Retinal pigment epithelial cell (primary cell): Measurements from ENCODE around the gene TOLLIP.
A peak's percentile ranks its signal among the peaks of the same experiment; 100 is the strongest.

Experiments
- DNase-seq: peaks from one replicate; pipeline ENCODE4 v3.0.0-alpha.2; 2010; ENCODE audit warnings: low read depth
- H3K4me3 ChIP-seq: 2 replicates; pipeline ENCODE4 v1.5.1; 2011; ENCODE audit warnings: mild to moderate bottlenecking, low read length, control low read depth, moderate library complexity
- TF ChIP-seq, protein P1 (sequence below): conservative IDR thresholded peaks from 2 replicates; pipeline ENCODE4 v1.5.1; 2011; ENCODE audit warnings: low read depth, low read length, control low read depth, inconsistent platforms

TOLLIP gene

GRCh38 chr11:1317993-1318392, 8.6 kb upstream of the TOLLIP start:
- H3K4me3 ChIP-seq, result no peak overlapping the region
- TF ChIP-seq, protein P1, sequence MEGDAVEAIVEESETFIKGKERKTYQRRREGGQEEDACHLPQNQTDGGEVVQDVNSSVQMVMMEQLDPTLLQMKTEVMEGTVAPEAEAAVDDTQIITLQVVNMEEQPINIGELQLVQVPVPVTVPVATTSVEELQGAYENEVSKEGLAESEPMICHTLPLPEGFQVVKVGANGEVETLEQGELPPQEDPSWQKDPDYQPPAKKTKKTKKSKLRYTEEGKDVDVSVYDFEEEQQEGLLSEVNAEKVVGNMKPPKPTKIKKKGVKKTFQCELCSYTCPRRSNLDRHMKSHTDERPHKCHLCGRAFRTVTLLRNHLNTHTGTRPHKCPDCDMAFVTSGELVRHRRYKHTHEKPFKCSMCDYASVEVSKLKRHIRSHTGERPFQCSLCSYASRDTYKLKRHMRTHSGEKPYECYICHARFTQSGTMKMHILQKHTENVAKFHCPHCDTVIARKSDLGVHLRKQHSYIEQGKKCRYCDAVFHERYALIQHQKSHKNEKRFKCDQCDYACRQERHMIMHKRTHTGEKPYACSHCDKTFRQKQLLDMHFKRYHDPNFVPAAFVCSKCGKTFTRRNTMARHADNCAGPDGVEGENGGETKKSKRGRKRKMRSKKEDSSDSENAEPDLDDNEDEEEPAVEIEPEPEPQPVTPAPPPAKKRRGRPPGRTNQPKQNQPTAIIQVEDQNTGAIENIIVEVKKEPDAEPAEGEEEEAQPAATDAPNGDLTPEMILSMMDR, result no peak
- no peak for DNase-seq

DNA sequence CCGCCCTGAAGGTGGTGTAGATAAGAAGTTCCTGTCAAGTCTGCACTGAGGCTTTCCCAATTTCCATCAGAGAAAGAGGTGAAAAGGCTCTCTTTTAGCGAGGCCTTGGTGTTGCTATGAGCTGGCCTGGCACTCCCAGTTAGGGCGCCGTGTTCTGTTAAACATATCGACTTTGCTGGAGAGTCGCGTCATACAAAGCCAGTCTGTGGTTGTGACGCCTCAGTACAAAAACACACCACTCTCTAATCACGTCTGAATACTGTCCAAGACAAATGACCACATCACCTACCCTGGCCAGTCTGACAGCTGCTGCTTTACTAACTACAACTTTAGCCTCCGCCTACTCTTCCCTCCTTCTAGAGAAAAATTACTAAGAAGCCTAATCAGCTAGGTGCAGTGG, 8.0 kb upstream of the TOLLIP start:
- TF ChIP-seq, protein P1, result no peak
- DNase-seq, result no peak
- no peak overlapping the region for H3K4me3 ChIP-seq

- DNase-seq, result no peak
- H3K4me3 ChIP-seq, result no peak overlapping the region
- TF ChIP-seq, protein P1, result no peak
Observed at GRCh38 chr11:1310772-1311468, 1.5 kb upstream of the TOLLIP start.

DNA sequence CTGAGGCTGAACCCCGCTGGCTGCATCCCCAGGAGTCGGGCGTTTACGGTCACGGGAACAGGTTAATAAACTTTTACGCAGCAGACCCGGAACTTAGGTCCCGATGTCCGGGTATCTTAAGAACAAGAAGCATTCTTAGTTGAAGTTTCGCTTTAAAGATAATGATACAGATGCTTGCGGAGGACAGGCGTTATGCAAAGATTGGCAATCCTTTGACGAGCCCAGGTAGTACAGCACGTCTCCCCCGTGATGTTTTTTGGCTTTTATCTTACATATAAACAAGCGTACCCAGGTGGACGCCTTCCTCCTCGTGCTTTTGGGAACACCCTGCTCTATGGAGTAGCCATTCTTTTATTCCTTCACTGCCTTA, 871 bp upstream of the TOLLIP start:
- peak overlapping the region; percentile 59 for H3K4me3 ChIP-seq
- TF ChIP-seq, protein P1, result no peak
- no peak for DNase-seq

DNA sequence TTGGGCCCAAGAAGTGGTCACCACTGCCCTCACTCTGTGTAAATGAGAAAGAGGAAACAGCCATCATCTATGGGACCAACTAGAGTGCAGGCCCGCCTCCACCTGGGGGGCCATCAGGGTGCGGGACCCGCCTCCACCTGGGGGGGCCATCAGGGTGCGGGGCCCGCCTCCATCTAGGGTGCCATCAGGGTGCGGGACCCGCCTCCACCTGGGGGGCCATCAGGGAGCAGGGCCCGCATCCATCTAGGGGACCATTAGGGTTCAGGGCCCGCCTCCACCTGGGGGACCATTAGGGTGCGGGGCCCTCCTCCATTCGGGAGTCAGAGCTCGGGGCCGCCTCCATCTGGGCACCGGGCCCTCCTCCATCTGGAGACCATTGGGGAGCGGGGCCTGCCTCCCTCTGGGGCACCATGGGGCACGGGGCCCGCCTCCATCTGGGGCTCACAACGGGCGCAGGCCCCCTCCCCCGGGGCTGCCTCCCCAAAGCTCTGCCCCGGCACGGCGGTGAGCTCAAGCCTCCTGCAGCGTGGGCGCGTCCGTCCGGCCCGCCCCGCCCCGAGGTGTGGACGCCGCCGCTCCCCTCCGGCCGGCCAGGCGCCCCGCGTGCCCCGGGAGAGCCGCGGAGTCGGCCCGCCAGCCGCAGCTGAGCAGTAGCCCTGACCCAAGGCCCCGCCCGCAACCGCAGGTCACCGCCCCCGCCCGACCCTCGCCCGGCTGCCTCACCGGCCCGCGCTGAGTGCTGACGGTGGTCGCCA, 512 bp downstream of the TOLLIP start:
- peak overlapping the region; percentile 64 for H3K4me3 ChIP-seq
- no peak for DNase-seq
- TF ChIP-seq, protein P1, result no peak

GRCh38 chr11:1307998-1308742, 1.3 kb downstream of the TOLLIP start:
- H3K4me3 ChIP-seq, result peak overlapping the region; percentile 64
- no peak for DNase-seq
- TF ChIP-seq, protein P1, result no peak
